SK-N-SH treated with all-trans-retinoic acid at 6 μM for 48 hours (cell line): ENCODE measurements around the gene MYH14.

ENCODE experiments used
- ATAC-seq: fragments of 200-7000 bp; cut with Tn5 transposase; 3 replicates; pipeline ENCODE4 v1.9.1; 2020; ENCODE audit warnings: mild to moderate bottlenecking, moderate library complexity
- ARNTL ChIP-seq: fragments of 450-650 bp; formaldehyde crosslinking; IDR thresholded peaks from 2 replicates; pipeline ENCODE4 v1.5.0; 2020; ENCODE audit warnings: low read depth, mild to moderate bottlenecking, moderate library complexity, borderline replicate concordance
- CREB5 ChIP-seq: fragments of 250-450 bp; sonication (Bioruptor Pico); IDR thresholded peaks from 2 replicates; pipeline ENCODE4 v1.5.1; 2020; ENCODE audit warnings: low read depth, mild to moderate bottlenecking, moderate library complexity
- CSDC2 ChIP-seq: fragments of 250-450 bp; sonication (Bioruptor Pico); IDR thresholded peaks from 2 replicates; pipeline ENCODE4 v1.5.0; 2020; ENCODE audit warnings: mild to moderate bottlenecking, moderate library complexity
- CSRNP3 ChIP-seq: fragments of 250-450 bp; sonication (Bioruptor Pico); IDR thresholded peaks from 2 replicates; pipeline ENCODE4 v1.5.1; 2021; ENCODE audit warnings: mild to moderate bottlenecking, moderate library complexity
- ESRRG ChIP-seq: fragments of 250-450 bp; sonication (Bioruptor Pico); IDR thresholded peaks from 2 replicates; pipeline ENCODE4 v1.6.1; 2021; ENCODE audit warnings: mild to moderate bottlenecking
- GLIS3 ChIP-seq: fragments of 250-450 bp; sonication (Bioruptor Pico); IDR thresholded peaks from 2 replicates; pipeline ENCODE4 v1.5.0; 2020; ENCODE audit warnings: mild to moderate bottlenecking, moderate library complexity
- ISL1 ChIP-seq: fragments of 250-450 bp; sonication (Bioruptor Pico); IDR thresholded peaks from 2 replicates; pipeline ENCODE4 v2.1.2; 2022; ENCODE audit warnings: mild to moderate bottlenecking, moderate library complexity
- OSR1 ChIP-seq: fragments of 250-450 bp; sonication (Bioruptor Pico); IDR thresholded peaks from 2 replicates; pipeline ENCODE4 v1.8.0; 2022; ENCODE audit warnings: moderate library complexity, mild to moderate bottlenecking, inconsistent platforms
- PATZ1 ChIP-seq: fragments of 250-450 bp; sonication (Bioruptor Pico); IDR thresholded peaks from 2 replicates; pipeline ENCODE4 v1.8.0; 2020; ENCODE audit warnings: mild to moderate bottlenecking, moderate library complexity, borderline replicate concordance
- POU6F1 ChIP-seq: fragments of 250-450 bp; sonication (Bioruptor Pico); IDR thresholded peaks from 2 replicates; pipeline ENCODE4 v1.8.0; 2021; ENCODE audit warnings: low read depth, mild to moderate bottlenecking, moderate library complexity, borderline replicate concordance
- RARB ChIP-seq: fragments of 250-450 bp; sonication (Bioruptor Pico); IDR thresholded peaks from 2 replicates; pipeline ENCODE4 v1.8.0; 2021; ENCODE audit warnings: mild to moderate bottlenecking, moderate library complexity
- SNAI2 ChIP-seq: fragments of 250-450 bp; sonication (Bioruptor Pico); IDR thresholded peaks from 2 replicates; pipeline ENCODE4 v1.5.0; 2020; ENCODE audit warnings: mild to moderate bottlenecking, moderate library complexity
- TCF4 ChIP-seq: fragments of 250-450 bp; sonication (Bioruptor Pico); IDR thresholded peaks from 2 replicates; pipeline ENCODE4 v1.8.0; 2021; ENCODE audit warnings: mild to moderate bottlenecking, moderate library complexity, borderline replicate concordance
- TOX ChIP-seq: fragments of 250-450 bp; sonication (Bioruptor Pico); IDR thresholded peaks from 2 replicates; pipeline ENCODE4 v1.8.0; 2021; ENCODE audit warnings: mild to moderate bottlenecking, moderate library complexity, borderline replicate concordance
- TSHZ2 ChIP-seq: fragments of 250-450 bp; sonication (Bioruptor Pico); IDR thresholded peaks from 2 replicates; pipeline ENCODE4 v1.5.0; 2020; ENCODE audit warnings: mild to moderate bottlenecking, moderate library complexity
- ZC3H10 ChIP-seq: fragments of 250-450 bp; sonication (Bioruptor Pico); IDR thresholded peaks from 2 replicates; pipeline ENCODE4 v1.5.1; 2021; ENCODE audit warnings: mild to moderate bottlenecking, moderate library complexity
- ZFP3 ChIP-seq: fragments of 250-450 bp; sonication (Bioruptor Pico); IDR thresholded peaks from 2 replicates; pipeline ENCODE4 v1.5.0; 2020; ENCODE audit warnings: mild to moderate bottlenecking, moderate library complexity
- ZFP30 ChIP-seq: fragments of 450-650 bp; formaldehyde crosslinking; IDR thresholded peaks from 2 replicates; pipeline ENCODE4 v1.5.0; 2022; ENCODE audit warnings: mild to moderate bottlenecking, moderate library complexity
- ZNF565 ChIP-seq: fragments of 450-650 bp; formaldehyde crosslinking; conservative IDR thresholded peaks from 2 replicates; pipeline ENCODE4 v1.5.0; 2020; ENCODE audit warnings: low read depth, mild to moderate bottlenecking, moderate library complexity
- ZNF70 ChIP-seq: fragments of 450-650 bp; formaldehyde crosslinking; IDR thresholded peaks from 2 replicates; pipeline ENCODE4 v1.5.0; 2020; ENCODE audit warnings: mild to moderate bottlenecking, moderate library complexity
- ZNF8 ChIP-seq: fragments of 450-650 bp; formaldehyde crosslinking; IDR thresholded peaks from 2 replicates; pipeline ENCODE4 v1.5.0; 2020; ENCODE audit warnings: mild to moderate bottlenecking, moderate library complexity

Gene MYH14

GRCh38 chr19:50321831-50322230 lies 118.4 kb downstream of the MYH14 start:
- no peak for ATAC-seq
- TF ChIP-seq CSRNP3 (CRISPR knock-in tag) (no peak), ISL1 (CRISPR knock-in tag) (no peak), ZNF565 (no peak), OSR1 (no peak), ZFP3 (CRISPR knock-in tag) (no peak), RARB (CRISPR knock-in tag) (no peak)
- TF ChIP-seq, all 23 proteins: peak for 0

GRCh38 chr19:50322234-50322633 lies 118.8 kb downstream of the MYH14 start:
- no peak for ATAC-seq
- TF ChIP-seq RARB (CRISPR knock-in tag) (no peak), POU6F1 (CRISPR knock-in tag) (no peak), ZFP3 (CRISPR knock-in tag) (no peak), ZNF565 (no peak), PATZ1 (CRISPR knock-in tag) (no peak), ZC3H10 (CRISPR knock-in tag) (no peak), ZFP30 (CRISPR knock-in tag) (no peak)

- TF ChIP-seq CREB5 (CRISPR knock-in tag) (no peak), ZFP3 (CRISPR knock-in tag) (no peak), ZNF565 (no peak), SNAI2 (CRISPR knock-in tag) (no peak), ARNTL (CRISPR knock-in tag) (no peak), PATZ1 (CRISPR knock-in tag) (no peak), ZNF70 (CRISPR knock-in tag) (no peak), ZFP30 (CRISPR knock-in tag) (no peak), TOX (CRISPR knock-in tag) (no peak), TSHZ2 (CRISPR knock-in tag) (no peak), POU6F1 (CRISPR knock-in tag) (no peak), GLIS3 (CRISPR knock-in tag) (no peak), ZC3H10 (CRISPR knock-in tag) (no peak), CSDC2 (CRISPR knock-in tag) (no peak), OSR1 (no peak), TCF4 (CRISPR knock-in tag) (no peak), CSRNP3 (CRISPR knock-in tag) (no peak), ISL1 (CRISPR knock-in tag) (no peak), ESRRG (no peak), ZNF8 (no peak)
- ATAC-seq, result no peak
These were observed 119.7 kb downstream of the MYH14 start for GRCh38 chr19:50322931-50323781.
